H7 (cell line): ENCODE results near the gene PCDHGB6. TPM values are rescaled to one million over a fixed set of nuclear protein-coding genes. Genes with fewer than 3 reads are reported as not detected.

ENCODE experiments used
- total RNA-seq: library from RNA; depleted of rRNA; stranded (reverse); fragments of >200 nt; shearing (Covaris generic); gene quantifications from 2 replicates; pipeline ENCODE4 v1.2.3, GENCODE V29; 2014; rRNA removed

The PCDHGB6 gene
- total RNA-seq, 1 experiment from 2014 or later: 1.7 TPM

Other genes starting within 250 kb of the PCDHGB6 start
- gene PCDHB7, start 235.4 kb upstream of the PCDHGB6 start, total RNA-seq: 0.03 TPM in 1 of 2 replicates, not detected in the other
- gene PCDHB8, start 230.2 kb upstream of the PCDHGB6 start, total RNA-seq: not detected in 2 replicates
- gene PCDHB16, start 225.6 kb upstream of the PCDHGB6 start, total RNA-seq: 0.03 and 0.07 TPM in 2 replicates
- not detected in 2 replicates for gene PCDHB9, start 220.9 kb upstream of the PCDHGB6 start, total RNA-seq
- 0.03 and 0.33 TPM in 2 replicates for gene PCDHB10, start 215.7 kb upstream of the PCDHGB6 start, total RNA-seq
- 0.03 and 0.18 TPM in 2 replicates for gene PCDHB11, start 208.4 kb upstream of the PCDHGB6 start, total RNA-seq
- gene PCDHB12, start 199.3 kb upstream of the PCDHGB6 start, total RNA-seq: not detected in 2 replicates
- gene PCDHB13, start 194.1 kb upstream of the PCDHGB6 start, total RNA-seq: 0.03 TPM in 1 of 2 replicates, not detected in the other
- 0.10 and 0.26 TPM in 2 replicates for gene PCDHB14, start 184.7 kb upstream of the PCDHGB6 start, total RNA-seq
- gene PCDHB15, start 162.6 kb upstream of the PCDHGB6 start, total RNA-seq: not detected in 2 replicates
- gene SLC25A2, start 104.0 kb upstream of the PCDHGB6 start, total RNA-seq: 0.14 TPM in 1 of 2 replicates, not detected in the other
- 39.5 and 41.8 TPM in 2 replicates for gene TAF7, start 87.2 kb upstream of the PCDHGB6 start, total RNA-seq
- gene PCDHGA1, start 77.5 kb upstream of the PCDHGB6 start, total RNA-seq: not detected in 2 replicates
- gene PCDHGA2, start 69.3 kb upstream of the PCDHGB6 start, total RNA-seq: not detected in 2 replicates
- 0.14 TPM in 1 of 2 replicates, not detected in the other for gene PCDHGA3, start 64.2 kb upstream of the PCDHGB6 start, total RNA-seq
- not detected in 2 replicates for gene PCDHGB1, start 57.9 kb upstream of the PCDHGB6 start, total RNA-seq
- gene PCDHGA4, start 53.0 kb upstream of the PCDHGB6 start, total RNA-seq: 0.03 TPM in 1 of 2 replicates, not detected in the other
- 0.03 TPM in 1 of 2 replicates, not detected in the other for gene PCDHGB2, start 48.0 kb upstream of the PCDHGB6 start, total RNA-seq
- not detected in 2 replicates for gene PCDHGA5, start 43.9 kb upstream of the PCDHGB6 start, total RNA-seq
- gene PCDHGB3, start 37.8 kb upstream of the PCDHGB6 start, total RNA-seq: 0.26 TPM in 1 of 2 replicates, not detected in the other
- gene PCDHGA6, start 34.1 kb upstream of the PCDHGB6 start, total RNA-seq: 0.04 TPM in 1 of 2 replicates, not detected in the other
- not detected in 2 replicates for gene PCDHGA7, start 25.3 kb upstream of the PCDHGB6 start, total RNA-seq
- gene PCDHGB4, start 20.3 kb upstream of the PCDHGB6 start, total RNA-seq: 0.66 and 1.4 TPM in 2 replicates
- gene PCDHGA8, start 15.4 kb upstream of the PCDHGB6 start, total RNA-seq: 0.22 TPM in 1 of 2 replicates, not detected in the other
- gene PCDHGB5, start 10.1 kb upstream of the PCDHGB6 start, total RNA-seq: not detected in 2 replicates
- 0.04 and 0.10 TPM in 2 replicates for gene PCDHGA9, start 5.2 kb upstream of the PCDHGB6 start, total RNA-seq
- gene PCDHGA10, start 5.0 kb downstream of the PCDHGB6 start, total RNA-seq: 0.35 and 0.78 TPM in 2 replicates
- 4.4 and 4.6 TPM in 2 replicates for gene PCDHGB7, start 9.7 kb downstream of the PCDHGB6 start, total RNA-seq
- 0.21 and 0.30 TPM in 2 replicates for gene PCDHGA11, start 13.0 kb downstream of the PCDHGB6 start, total RNA-seq
- gene PCDHGA12, start 22.5 kb downstream of the PCDHGB6 start, total RNA-seq: 0.10 and 0.44 TPM in 2 replicates
- gene PCDHGC3, start 67.9 kb downstream of the PCDHGB6 start, total RNA-seq: 27.4 and 31.7 TPM in 2 replicates
- gene PCDHGC4, start 77.0 kb downstream of the PCDHGB6 start, total RNA-seq: 9.9 and 12.5 TPM in 2 replicates
- 0.44 and 1.8 TPM in 2 replicates for gene PCDHGC5, start 81.1 kb downstream of the PCDHGB6 start, total RNA-seq
- gene DIAPH1, start 211.0 kb downstream of the PCDHGB6 start, total RNA-seq: 31.2 and 37.5 TPM in 2 replicates
- 81.3 and 82.7 TPM in 2 replicates for gene HDAC3, start 228.8 kb downstream of the PCDHGB6 start, total RNA-seq
- 7.4 and 8.9 TPM in 2 replicates for gene RELL2, start 229.0 kb downstream of the PCDHGB6 start, total RNA-seq
- 17.3 and 22.3 TPM in 2 replicates for gene FCHSD1, start 243.4 kb downstream of the PCDHGB6 start, total RNA-seq